ENCODE data around the gene PIH1D1. TPM values are rescaled to one million over a fixed set of nuclear protein-coding genes. Genes with fewer than 3 reads are reported as not detected.

Gene PIH1D1
- total RNA-seq, 1 experiment from 2014 or later, result 116 TPM

- TSS peak; percentile 91 for BruUV-seq (replicated peaks)
- Mint-ChIP-seq H3K36me3 (ENCODE audit: insufficient read depth, unreplicated experiment) (peaks cover 40% of the 10 kb centered on the region), H3K27ac (ENCODE audit: low read depth, unreplicated experiment) (peak overlapping the region; percentile 100), H3K4me3 (ENCODE audit: unreplicated experiment) (peak overlapping the region; percentile 96), H3K4me1 (ENCODE audit: insufficient read depth, unreplicated experiment) (peaks cover 16% of the 10 kb centered on the region), H3K9me3 (ENCODE audit: unreplicated experiment) (no peaks in the 10 kb centered on the region), H3K27me3 (ENCODE audit: insufficient read depth, unreplicated experiment) (no peaks in the 10 kb centered on the region)
- no peak for DNase-seq (ENCODE audit: unreplicated experiment)
- ChIA-PET POLR2A (interaction anchor here (0.6 to 4.8 kb wide), 18 partner anchors 9 to 1403 kb away, joined by 3 to 43 read pairs (median 4); partner anchors contain the start of genes ATF5, DKKL1, GYS1 and IRF3), CTCF (interaction anchor here (0.6 to 1.2 kb wide), 3 partner anchors 61 to 1271 kb away, joined by 3 to 5 read pairs (median 3); no protein-coding TSS in a partner anchor)
- intact Hi-C loops (cut with micrococcal nuclease), result loop anchor here (5.0 kb wide), 1 partner anchor 34 kb away; the partner anchor contains the start of gene RPL13A
- TF ChIP-seq, protein P1, sequence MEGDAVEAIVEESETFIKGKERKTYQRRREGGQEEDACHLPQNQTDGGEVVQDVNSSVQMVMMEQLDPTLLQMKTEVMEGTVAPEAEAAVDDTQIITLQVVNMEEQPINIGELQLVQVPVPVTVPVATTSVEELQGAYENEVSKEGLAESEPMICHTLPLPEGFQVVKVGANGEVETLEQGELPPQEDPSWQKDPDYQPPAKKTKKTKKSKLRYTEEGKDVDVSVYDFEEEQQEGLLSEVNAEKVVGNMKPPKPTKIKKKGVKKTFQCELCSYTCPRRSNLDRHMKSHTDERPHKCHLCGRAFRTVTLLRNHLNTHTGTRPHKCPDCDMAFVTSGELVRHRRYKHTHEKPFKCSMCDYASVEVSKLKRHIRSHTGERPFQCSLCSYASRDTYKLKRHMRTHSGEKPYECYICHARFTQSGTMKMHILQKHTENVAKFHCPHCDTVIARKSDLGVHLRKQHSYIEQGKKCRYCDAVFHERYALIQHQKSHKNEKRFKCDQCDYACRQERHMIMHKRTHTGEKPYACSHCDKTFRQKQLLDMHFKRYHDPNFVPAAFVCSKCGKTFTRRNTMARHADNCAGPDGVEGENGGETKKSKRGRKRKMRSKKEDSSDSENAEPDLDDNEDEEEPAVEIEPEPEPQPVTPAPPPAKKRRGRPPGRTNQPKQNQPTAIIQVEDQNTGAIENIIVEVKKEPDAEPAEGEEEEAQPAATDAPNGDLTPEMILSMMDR (IDR thresholded peaks at IDR 0.05; ENCODE audit: unreplicated experiment), result no peak
Measured at GRCh38 chr19:49453757-49454240, 2.2 kb upstream of the PIH1D1 start.

- DNase-seq (ENCODE audit: unreplicated experiment), result peak; percentile 99
- Mint-ChIP-seq H3K27me3 (ENCODE audit: insufficient read depth, unreplicated experiment) (no peaks in the 10 kb centered on the region), H3K27ac (ENCODE audit: low read depth, unreplicated experiment) (peak within 1 kb of the TSS; percentile 100), H3K36me3 (ENCODE audit: insufficient read depth, unreplicated experiment) (peaks cover 41% of the 10 kb centered on the region), H3K4me3 (ENCODE audit: unreplicated experiment) (peak within 1 kb of the TSS; percentile 96), H3K4me1 (ENCODE audit: insufficient read depth, unreplicated experiment) (peaks cover 16% of the 10 kb centered on the region), H3K9me3 (ENCODE audit: unreplicated experiment) (no peaks in the 10 kb centered on the region)
- no TSS peak for BruUV-seq (replicated peaks)
- TF ChIP-seq, protein P1 (IDR thresholded peaks at IDR 0.05; ENCODE audit: unreplicated experiment), result no peak
- intact Hi-C loops (cut with micrococcal nuclease), result loop anchor here (5.0 kb wide), 1 partner anchor 34 kb away; the partner anchor contains the start of gene RPL13A
- ChIA-PET CTCF (interaction anchor here (0.6 to 1.2 kb wide), 3 partner anchors 26 to 203 kb away, joined by 3 to 5 read pairs (median 3); no protein-coding TSS in a partner anchor), POLR2A (interaction anchor here (0.6 to 4.8 kb wide), 21 partner anchors 8 to 1403 kb away, joined by 3 to 43 read pairs (median 4); partner anchors contain the start of genes ATF5, DKKL1, GYS1 and IRF3)
Measured at GRCh38 chr19:49453013-49453756, 1.6 kb upstream of the PIH1D1 start, which contains the start of gene ALDH16A1. Gene ALDH16A1, plus strand, starts transcription at chr19:49453225. Its CDS starts 107 bp downstream, at chr19:49453332.

GRCh38 chr19:49450405-49450804 is 1.2 kb downstream of the PIH1D1 start:
- Mint-ChIP-seq H3K9me3 (ENCODE audit: unreplicated experiment) (no peaks in the 10 kb centered on the region), H3K4me1 (ENCODE audit: insufficient read depth, unreplicated experiment) (peaks cover 16% of the 10 kb centered on the region), H3K4me3 (ENCODE audit: unreplicated experiment) (peak overlapping the region; percentile 96), H3K27me3 (ENCODE audit: insufficient read depth, unreplicated experiment) (no peaks in the 10 kb centered on the region), H3K36me3 (ENCODE audit: insufficient read depth, unreplicated experiment) (peaks cover 45% of the 10 kb centered on the region), H3K27ac (ENCODE audit: low read depth, unreplicated experiment) (peak overlapping the region; percentile 99)
- ChIA-PET CTCF (interaction anchor here (0.6 to 1.6 kb wide), 5 partner anchors 8 to 225 kb away, joined by 3 to 7 read pairs (median 3); no protein-coding TSS in a partner anchor), POLR2A (interaction anchor here (1.0 to 4.8 kb wide), 4 partner anchors 38 to 179 kb away, joined by 3 to 43 read pairs (median 30); partner anchors contain the start of genes NOSIP, PRRG2, RPL13A and RPS11)
- intact Hi-C loops (cut with micrococcal nuclease), result loop anchor here (5.0 kb wide), 1 partner anchor 37 kb away; the partner anchor contains the start of gene RPL13A
- DNase-seq (ENCODE audit: unreplicated experiment), result no peak
- TF ChIP-seq, protein P1 (IDR thresholded peaks at IDR 0.05; ENCODE audit: unreplicated experiment), result no peak
- no TSS peak for BruUV-seq (replicated peaks)

- H3K4me3 Mint-ChIP-seq (ENCODE audit: unreplicated experiment), result no peak overlapping the region
- peaks cover 45% of the 10 kb centered on the region for H3K36me3 Mint-ChIP-seq (ENCODE audit: insufficient read depth, unreplicated experiment)
- DNase-seq (ENCODE audit: unreplicated experiment), result no peak
- TF ChIP-seq, protein P1 (IDR thresholded peaks at IDR 0.05; ENCODE audit: unreplicated experiment), result no peak
- peaks cover 25% of the 10 kb centered on the region for H3K4me1 Mint-ChIP-seq (ENCODE audit: insufficient read depth, unreplicated experiment)
- POLR2A ChIA-PET, result no interaction called here
- CTCF ChIA-PET, result no interaction called here
- H3K27me3 Mint-ChIP-seq (ENCODE audit: insufficient read depth, unreplicated experiment), result no peaks in the 10 kb centered on the region
- H3K27ac Mint-ChIP-seq (ENCODE audit: low read depth, unreplicated experiment), result peak overlapping the region; percentile 31
- no peaks in the 10 kb centered on the region for H3K9me3 Mint-ChIP-seq (ENCODE audit: unreplicated experiment)
- intact Hi-C loops (cut with micrococcal nuclease), result no loop called here
- no TSS peak for BruUV-seq (replicated peaks)
Measured at GRCh38 chr19:49448432-49448786, 3.2 kb downstream of the PIH1D1 start.

All from MCF 10A (cell line).